Activated CD8-positive, alpha-beta memory T cell treated with anti-CD3 and anti-CD28 coated beads for 24 hours (primary cell): ENCODE data around the gene RBM33.
"Not testable (repeated sequence)": the region's sequence is repeated elsewhere in the genome, so short reads cannot be mapped to it uniquely, and the experiment has no call there.

Experiments used
- DNase-seq: peaks from one replicate; pipeline ENCODE4 v3.0.0-alpha.2; 2020

The RBM33 gene

GRCh38 chr7:155665957-155666287 lies 21.5 kb downstream of the RBM33 start:
- DNase-seq, result no peak

- no peak for DNase-seq
Measured at GRCh38 chr7:155667241-155667829, 22.9 kb downstream of the RBM33 start.

- no peak for DNase-seq
Measured at GRCh38 chr7:155669717-155670505, 25.4 kb downstream of the RBM33 start.

- DNase-seq, result no peak
Measured at GRCh38 chr7:155670521-155670920, 26.1 kb downstream of the RBM33 start.

- DNase-seq, result no peak
Measured at GRCh38 chr7:155674556-155674955, 30.1 kb downstream of the RBM33 start.

GRCh38 chr7:155676052-155676451 lies 31.6 kb downstream of the RBM33 start:
- DNase-seq, result no peak

- DNase-seq, result no peak
Measured at GRCh38 chr7:155677688-155678087, 33.2 kb downstream of the RBM33 start.

GRCh38 chr7:155680124-155680523 lies 35.7 kb downstream of the RBM33 start:
- DNase-seq, result no peak

GRCh38 chr7:155680864-155681263 lies 36.4 kb downstream of the RBM33 start:
- DNase-seq, result no peak

GRCh38 chr7:155681663-155682062 lies 37.2 kb downstream of the RBM33 start:
- DNase-seq, result no peak

GRCh38 chr7:155682484-155682883 lies 38.0 kb downstream of the RBM33 start:
- no peak for DNase-seq

GRCh38 chr7:155683098-155683497 lies 38.6 kb downstream of the RBM33 start:
- DNase-seq, result no peak

GRCh38 chr7:155683714-155684113 lies 39.3 kb downstream of the RBM33 start:
- no peak for DNase-seq

- no peak for DNase-seq
Measured at GRCh38 chr7:155684543-155684942, 40.1 kb downstream of the RBM33 start.

GRCh38 chr7:155685070-155685790 lies 40.8 kb downstream of the RBM33 start:
- no peak for DNase-seq

- DNase-seq, result no peak
Measured at GRCh38 chr7:155685791-155686160, 41.3 kb downstream of the RBM33 start.

GRCh38 chr7:155686620-155687324 lies 42.3 kb downstream of the RBM33 start:
- not testable (repeated sequence) for DNase-seq

GRCh38 chr7:155688237-155688636 lies 43.8 kb downstream of the RBM33 start:
- not testable (repeated sequence) for DNase-seq

GRCh38 chr7:155690655-155691054 lies 46.2 kb downstream of the RBM33 start:
- not testable (repeated sequence) for DNase-seq

GRCh38 chr7:155692317-155692716 lies 47.9 kb downstream of the RBM33 start:
- DNase-seq, result no peak

GRCh38 chr7:155693826-155694225 lies 49.4 kb downstream of the RBM33 start:
- no peak for DNase-seq

GRCh38 chr7:155694851-155695250 lies 50.4 kb downstream of the RBM33 start:
- no peak for DNase-seq

GRCh38 chr7:155696747-155697146 lies 52.3 kb downstream of the RBM33 start:
- DNase-seq, result no peak

- no peak for DNase-seq
Measured at GRCh38 chr7:155698633-155699032, 54.2 kb downstream of the RBM33 start.
